ENCODE measurements around the gene OR10J4.
"Not testable (repeated sequence)": the region's sequence is repeated elsewhere in the genome, so short reads cannot be mapped to it uniquely, and the experiment has no call there.

Gene OR10J4

GRCh38 chr1:159431904-159432303, at the start of gene OR10J4:
Gene OR10J4 (plus strand): TSS chr1:159432204.
- no peak for DNase-seq

DNA sequence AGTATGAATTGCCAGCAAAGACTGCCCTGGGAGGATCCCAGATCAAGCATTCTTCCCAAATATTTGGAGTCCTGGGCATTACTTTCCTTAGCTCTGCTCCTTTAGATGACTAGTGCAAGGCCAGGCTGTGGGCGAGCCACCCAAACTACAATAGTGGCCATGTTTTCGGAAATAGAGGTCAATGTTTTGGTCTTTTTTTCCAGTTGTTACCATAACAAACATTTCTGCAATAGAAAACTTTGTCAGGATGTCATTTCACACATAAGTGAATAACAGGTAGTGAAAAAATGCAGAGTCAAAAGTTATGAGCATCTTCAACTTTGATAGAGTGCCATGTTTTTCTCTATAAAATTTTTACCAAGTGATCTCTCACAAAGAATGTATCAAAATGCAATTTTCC, 25.2 kb upstream of the OR10J4 start:
- no peak for DNase-seq

DNA sequence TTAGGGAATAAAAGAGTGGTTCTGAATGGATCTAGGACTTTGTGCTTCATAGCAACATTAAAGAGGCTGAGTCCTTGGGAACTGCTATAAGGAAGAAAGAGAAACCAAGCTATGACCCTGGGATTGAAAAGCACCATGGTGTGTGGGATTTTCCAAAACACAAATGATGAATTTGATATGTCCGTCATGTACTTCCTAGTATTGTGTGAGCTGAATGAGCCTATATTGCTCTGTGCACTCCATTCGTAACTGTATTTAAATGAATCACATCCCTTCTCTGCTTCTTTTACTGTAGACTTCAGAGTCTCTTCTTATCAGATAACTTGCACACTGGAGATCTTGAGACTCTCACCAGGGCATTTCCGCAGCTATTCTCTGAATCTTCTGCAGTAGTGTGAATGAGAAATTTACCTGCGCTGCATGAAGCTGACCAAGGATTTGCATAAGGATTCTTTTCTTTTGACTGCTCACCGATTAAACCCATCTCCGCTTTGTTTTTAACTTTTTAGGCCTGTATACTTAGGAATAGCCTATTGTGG, 23.1 kb upstream of the OR10J4 start:
- no peak for DNase-seq

DNA sequence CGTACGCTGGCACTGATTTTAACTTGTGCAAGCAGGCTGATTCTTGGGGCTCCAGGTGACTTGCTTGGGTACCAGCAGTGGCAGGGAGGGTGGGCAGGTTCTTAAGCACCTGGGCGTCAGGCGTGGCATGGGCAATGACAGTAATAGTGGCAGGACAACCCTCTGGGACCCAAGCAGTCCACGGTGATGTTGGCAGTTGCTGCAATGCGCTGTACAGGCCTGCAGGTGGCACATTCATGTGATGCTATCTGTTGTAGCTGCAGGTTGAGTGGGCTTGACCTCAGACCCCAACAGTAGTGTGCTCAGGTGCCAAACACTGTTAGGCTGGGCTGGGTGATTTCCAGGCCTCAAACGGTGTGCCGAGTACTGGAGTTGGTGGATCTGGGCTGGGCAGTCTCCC, 10.2 kb upstream of the OR10J4 start:
- no peak for DNase-seq

DNA sequence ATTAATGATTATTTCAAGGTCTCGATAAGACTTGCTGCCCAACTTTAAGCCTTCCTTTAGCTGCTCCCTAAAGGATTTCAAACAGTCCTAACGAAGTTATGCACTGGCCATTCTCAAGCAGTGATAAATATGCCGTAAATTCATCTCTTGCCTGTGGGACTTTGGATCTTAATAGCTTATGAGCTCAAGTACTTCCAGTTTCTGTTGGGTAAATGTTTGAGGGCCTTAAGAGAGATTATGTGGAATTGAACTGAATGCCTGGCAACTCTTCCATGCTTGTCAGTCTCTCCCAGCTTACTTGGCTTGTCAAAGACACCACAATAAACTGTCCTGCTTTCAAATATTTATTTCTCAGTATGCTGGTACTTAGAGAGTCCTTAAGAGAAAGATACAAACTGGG, 3.5 kb upstream of the OR10J4 start:
- no peak for DNase-seq

GRCh38 chr1:159429074-159429861, 2.7 kb upstream of the OR10J4 start:
- DNase-seq = no peak

DNA sequence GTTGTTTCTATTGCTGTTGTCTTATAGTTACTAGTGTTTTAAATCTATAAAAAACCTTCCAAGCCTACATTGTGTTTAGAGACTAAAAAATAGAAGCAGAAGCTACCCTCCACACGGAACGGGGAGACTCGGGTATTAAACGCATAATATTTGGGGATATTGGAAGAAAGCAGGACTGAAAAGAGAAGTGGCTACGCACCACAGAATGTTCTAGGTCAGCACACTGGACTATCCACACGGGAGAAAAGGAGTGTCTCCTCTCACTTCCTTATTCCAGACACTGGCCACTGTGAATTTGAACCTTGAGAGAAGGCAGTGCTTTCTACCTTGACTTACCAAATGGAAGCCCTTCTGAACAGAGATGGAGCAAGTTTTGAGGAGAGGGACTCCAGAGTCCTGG, 1.0 kb upstream of the OR10J4 start:
- DNase-seq = no peak

- no peak for DNase-seq
Measured at GRCh38 chr1:159436469-159436868, 4.5 kb downstream of the OR10J4 start.

DNA sequence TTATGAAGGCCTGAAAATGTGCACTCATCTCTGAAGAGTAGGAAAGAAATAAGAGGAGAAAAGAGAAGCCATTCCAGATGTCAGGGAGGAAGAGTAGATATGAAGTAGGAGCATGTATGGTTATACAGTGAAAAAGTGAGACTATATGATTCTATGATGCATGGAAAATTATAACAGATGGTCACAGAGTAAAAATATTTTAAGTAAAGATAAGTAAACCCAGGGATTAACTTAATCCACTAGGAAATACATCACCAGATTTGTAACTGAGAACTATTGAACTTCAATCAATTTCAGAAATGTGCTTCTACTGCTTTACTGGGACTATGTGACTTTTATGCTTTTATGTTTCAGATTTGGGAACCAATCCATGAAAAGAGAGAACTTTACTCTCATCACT, 7.4 kb downstream of the OR10J4 start, which contains the start of gene OR10J1:
Gene OR10J1 (plus strand): TSS at position 301 of the 400 bp plus-strand sequence. CDS start 70 bp downstream, at position 371.
- no peak for DNase-seq

GRCh38 chr1:159441360-159441759, 9.4 kb downstream of the OR10J4 start:
- no peak for DNase-seq

DNA sequence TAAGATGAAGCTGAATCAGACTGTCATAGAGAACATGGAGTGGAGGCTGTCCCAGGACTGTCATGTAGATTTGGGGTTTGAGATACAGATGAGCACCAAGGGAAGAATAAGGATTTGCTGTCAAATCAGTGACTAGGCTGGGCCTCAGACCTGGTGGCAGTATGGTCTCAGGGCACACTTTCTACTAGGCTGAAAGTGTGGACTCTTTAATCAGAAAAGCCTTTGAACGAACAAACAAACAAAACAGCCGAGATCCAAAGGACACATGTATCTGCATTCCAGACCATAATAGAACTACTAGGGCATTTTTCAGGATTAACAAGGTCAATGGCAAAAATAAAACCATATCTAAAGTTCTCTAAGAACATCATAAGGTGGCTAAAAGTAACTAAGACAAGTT, 10.4 kb downstream of the OR10J4 start:
- no peak for DNase-seq

DNA sequence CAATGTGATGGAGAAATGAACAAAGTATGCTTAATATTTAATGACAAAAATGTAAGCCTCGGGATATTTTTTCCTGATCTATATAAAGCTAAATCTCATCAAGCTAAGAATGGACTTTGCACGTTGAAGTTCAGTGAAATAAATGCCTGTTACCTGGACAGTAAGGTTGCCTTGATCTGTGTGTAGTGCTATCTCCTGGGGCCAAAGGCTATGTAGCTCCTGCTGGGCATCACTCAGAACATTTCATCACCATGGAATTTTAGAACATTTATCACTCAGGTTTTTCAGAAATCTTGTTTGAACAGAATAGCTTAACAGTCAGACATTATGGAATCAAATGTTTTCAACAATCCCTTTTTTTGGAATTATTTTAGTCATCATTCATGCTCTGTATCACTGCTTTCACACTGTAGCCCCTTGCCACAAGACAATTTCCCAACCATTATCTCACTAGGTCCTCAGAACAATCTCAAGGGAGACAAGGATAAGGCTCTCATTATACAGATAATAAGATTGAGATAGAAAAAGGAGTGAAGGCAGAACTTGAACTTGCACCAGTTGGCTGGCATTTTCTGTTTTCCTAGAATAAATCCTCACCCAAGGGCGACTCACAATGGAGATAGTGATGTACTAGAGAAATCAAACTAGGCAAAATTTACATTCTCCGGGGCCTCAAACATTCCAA, 11.2 kb downstream of the OR10J4 start:
- DNase-seq = no peak

DNA sequence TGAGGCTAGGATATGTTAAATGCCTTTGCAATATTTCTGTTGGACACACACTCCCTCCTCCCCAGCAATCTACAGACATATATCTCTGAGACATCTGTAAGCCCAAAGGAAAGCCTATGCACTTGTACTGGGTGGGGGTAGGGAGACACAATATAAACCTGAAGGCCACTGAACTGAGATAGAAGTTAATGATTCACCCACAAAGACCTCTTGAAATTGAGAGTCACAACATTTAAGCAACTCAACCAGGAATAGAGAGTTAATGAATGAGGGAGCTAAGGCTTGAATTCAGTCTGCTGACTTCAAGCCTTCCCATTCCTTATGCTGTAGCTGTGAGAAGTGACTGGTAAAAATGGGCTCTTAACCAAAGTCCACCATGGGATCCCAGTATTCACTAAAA, 12.5 kb downstream of the OR10J4 start:
- no peak for DNase-seq

GRCh38 chr1:159448181-159448580, 16.2 kb downstream of the OR10J4 start:
- no peak for DNase-seq

GRCh38 chr1:159449605-159450004, 17.6 kb downstream of the OR10J4 start:
- not testable (repeated sequence) for DNase-seq

DNA sequence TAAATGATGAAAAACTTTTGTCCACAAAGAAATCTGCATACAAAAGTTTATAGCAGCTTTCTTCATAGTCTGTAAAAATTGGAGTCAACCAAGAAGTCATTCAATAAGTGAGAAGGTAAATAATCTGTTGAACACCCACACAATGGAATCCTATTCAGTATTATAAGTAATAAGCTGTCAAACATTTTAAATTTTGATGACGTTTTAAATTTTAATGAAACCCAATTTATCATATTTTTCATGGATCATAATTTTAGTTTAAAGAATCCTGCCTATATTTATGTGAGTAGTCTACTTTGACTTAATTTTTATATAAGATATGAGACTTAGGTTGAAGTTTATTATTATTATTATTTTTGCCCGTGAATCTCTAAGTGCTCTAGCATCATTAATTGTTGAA, 27.5 kb downstream of the OR10J4 start:
- DNase-seq = no peak

GRCh38 chr1:159465191-159465603, 33.2 kb downstream of the OR10J4 start:
- no peak for DNase-seq

DNA sequence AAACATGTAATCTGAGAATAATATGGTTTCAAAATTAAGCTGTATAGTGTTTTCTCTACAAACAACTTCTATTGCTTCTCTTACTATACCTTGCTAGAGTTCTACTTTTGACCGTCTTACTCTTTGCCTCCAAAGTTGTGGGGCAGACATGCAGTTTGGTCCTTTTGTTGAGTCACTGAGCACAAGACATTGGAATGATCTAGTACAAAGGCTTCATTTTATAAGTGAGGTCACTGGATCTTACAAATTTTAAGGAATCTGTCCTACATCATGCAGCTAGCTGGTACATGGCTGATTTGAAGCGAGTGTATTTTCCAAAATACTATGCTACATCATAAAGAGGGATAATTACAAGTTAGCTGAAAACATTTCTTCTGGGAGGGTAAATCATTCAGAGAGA, 36.3 kb downstream of the OR10J4 start:
- no peak for DNase-seq

DNA sequence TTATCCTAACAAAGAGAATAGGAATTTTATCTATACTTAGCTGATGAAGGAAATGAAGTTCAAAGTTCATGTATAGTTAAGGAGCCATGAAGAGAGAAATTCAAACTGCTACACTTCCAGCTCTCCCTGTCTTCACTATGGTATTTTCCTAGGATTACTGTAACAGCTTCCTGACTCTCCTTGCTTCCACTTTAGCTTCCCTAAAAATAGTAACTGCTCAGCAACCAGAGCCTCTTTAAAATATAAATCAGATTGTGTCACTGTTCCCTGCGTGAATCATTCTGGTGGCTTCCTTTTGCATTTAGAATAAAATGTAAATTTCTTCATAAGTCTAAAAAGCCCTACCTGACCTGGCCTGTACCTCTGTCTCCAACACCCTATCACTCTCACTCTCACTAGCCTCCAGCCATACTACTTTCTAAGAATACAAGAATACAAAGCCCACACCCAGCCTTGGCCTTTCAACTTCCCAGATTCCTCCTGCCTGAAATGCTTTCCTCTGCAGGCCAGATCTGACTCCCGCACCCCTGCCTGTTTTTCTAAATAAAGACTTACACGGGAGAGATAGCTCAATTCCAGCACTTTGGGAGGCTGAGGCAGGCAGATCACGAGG, 38.0 kb downstream of the OR10J4 start:
- no peak for DNase-seq

DNA sequence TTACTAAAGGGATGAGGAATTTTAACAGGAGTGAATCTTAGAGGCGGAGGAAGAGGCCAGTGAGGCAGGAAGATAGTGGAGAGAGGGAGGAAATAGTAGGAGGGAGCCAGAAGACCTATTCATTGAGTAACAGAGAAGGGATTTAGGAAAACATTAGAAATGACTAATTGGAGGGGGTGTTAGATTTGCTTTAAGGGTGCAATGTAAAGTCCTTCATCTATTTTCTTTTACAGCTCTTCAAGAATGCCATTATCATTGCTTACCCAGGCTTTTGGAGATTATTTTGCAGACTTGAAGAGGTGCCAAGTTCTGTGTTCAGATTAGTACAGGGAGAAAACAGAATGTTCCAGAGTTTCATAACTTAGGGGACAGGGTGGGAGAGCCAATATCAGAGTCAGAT, 41.3 kb downstream of the OR10J4 start:
- DNase-seq = no peak

- no peak for DNase-seq
Measured at GRCh38 chr1:159474926-159475325, 42.9 kb downstream of the OR10J4 start.

All from NCI-H187 (cell line).